AG04450 (cell line): ENCODE measurements around the gene STIM2. TPM values are rescaled to one million over a fixed set of nuclear protein-coding genes. Genes with fewer than 3 reads are reported as not detected.
"Not testable (repeated sequence)": the region's sequence is repeated elsewhere in the genome, so short reads cannot be mapped to it uniquely, and the experiment has no call there.

ENCODE experiments used
- CTCF ChIA-PET: fragments of 300-600, 350-600 bp; formaldehyde crosslinking; extraction: SDS; loops from one replicate; lab custom pipeline; 2022; ENCODE audit warnings: antibody characterized with exemption, inconsistent platforms; lab: Charles Lee
- POLR2A ChIA-PET: fragments of 350-600 bp; formaldehyde crosslinking; extraction: SDS; loops from one replicate; lab custom pipeline; 2021; ENCODE audit warnings: antibody characterized with exemption, inconsistent platforms; lab: Yijun Ruan, JAX
- DNase-seq: peaks from one replicate; pipeline ENCODE4 v3.0.0-alpha.2; 2011; ENCODE audit warnings: low read depth, low spot score
- H3K27ac ChIP-seq: one replicate; pipeline ENCODE4 v1.5.1; 2012; ENCODE audit warnings: low read depth, low read length, control low read depth
- H3K27me3 ChIP-seq: one replicate; pipeline ENCODE4 v1.6.0; 2012; ENCODE audit warnings: low read length; ENCODE audit not compliant: control insufficient read depth, insufficient read depth
- H3K4me3 ChIP-seq: 2 replicates; pipeline ENCODE4 v1.5.1; 2011; ENCODE audit warnings: mild to moderate bottlenecking, low read depth, low read length, control low read depth
- H3K9me3 ChIP-seq: 2 replicates; pipeline ENCODE4 v1.5.1; 2012; ENCODE audit warnings: low read length; ENCODE audit not compliant: control insufficient read depth, insufficient read depth
- polyA minus RNA-seq: library from RNA; depleted of rRNA, polyadenylated mRNA; stranded (reverse); fragments of >200 nt; gene quantifications from 2 replicates; pipeline ENCODE4 v1.2.3, GENCODE V29; 2011; rRNA and poly(A)+ RNA removed
- polyA plus RNA-seq: library from polyadenylated mRNA; depleted of rRNA; stranded (reverse); fragments of >200 nt; gene quantifications from 2 replicates; pipeline ENCODE4 v1.2.3, GENCODE V29; 2011; rRNA removed
- TF ChIP-seq, protein P1 (sequence below): IDR thresholded peaks from 2 replicates; pipeline ENCODE4 v1.5.1; 2011; ENCODE audit warnings: low read depth, low read length, control low read depth, inconsistent platforms

STIM2 gene
- polyA plus RNA-seq (23.9 and 26.8 TPM in 2 replicates), polyA minus RNA-seq (29.7 and 32.5 TPM in 2 replicates)

- Histone ChIP-seq H3K27me3 (no peaks in the 10 kb centered on the region), H3K27ac (peak within 1 kb of the TSS; percentile 54), H3K9me3 (no peaks in the 10 kb centered on the region; the same call in 1 of the 2 replicates), H3K4me3 (peak within 1 kb of the TSS; percentile 83)
- ChIA-PET POLR2A (interaction anchor here (0.6 to 2.8 kb wide), 10 partner anchors 9 to 1548 kb away, joined by 3 to 13 read pairs (median 6); partner anchors contain the start of gene ZCCHC4), CTCF (interaction anchor here (0.6 to 2.1 kb wide), 12 partner anchors 8 to 1474 kb away, joined by 3 to 17 read pairs (median 4); no protein-coding TSS in a partner anchor)
- peak; percentile 93 for DNase-seq
- TF ChIP-seq, protein P1, sequence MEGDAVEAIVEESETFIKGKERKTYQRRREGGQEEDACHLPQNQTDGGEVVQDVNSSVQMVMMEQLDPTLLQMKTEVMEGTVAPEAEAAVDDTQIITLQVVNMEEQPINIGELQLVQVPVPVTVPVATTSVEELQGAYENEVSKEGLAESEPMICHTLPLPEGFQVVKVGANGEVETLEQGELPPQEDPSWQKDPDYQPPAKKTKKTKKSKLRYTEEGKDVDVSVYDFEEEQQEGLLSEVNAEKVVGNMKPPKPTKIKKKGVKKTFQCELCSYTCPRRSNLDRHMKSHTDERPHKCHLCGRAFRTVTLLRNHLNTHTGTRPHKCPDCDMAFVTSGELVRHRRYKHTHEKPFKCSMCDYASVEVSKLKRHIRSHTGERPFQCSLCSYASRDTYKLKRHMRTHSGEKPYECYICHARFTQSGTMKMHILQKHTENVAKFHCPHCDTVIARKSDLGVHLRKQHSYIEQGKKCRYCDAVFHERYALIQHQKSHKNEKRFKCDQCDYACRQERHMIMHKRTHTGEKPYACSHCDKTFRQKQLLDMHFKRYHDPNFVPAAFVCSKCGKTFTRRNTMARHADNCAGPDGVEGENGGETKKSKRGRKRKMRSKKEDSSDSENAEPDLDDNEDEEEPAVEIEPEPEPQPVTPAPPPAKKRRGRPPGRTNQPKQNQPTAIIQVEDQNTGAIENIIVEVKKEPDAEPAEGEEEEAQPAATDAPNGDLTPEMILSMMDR: peak; percentile 54
Measured at GRCh38 chr4:26860157-26860921, at the start of gene STIM2. Gene STIM2, plus strand, starts transcription at chr4:26860841.

GRCh38 chr4:26811571-26811970 is 49.1 kb upstream of the STIM2 start:
- DNase-seq, H3K4me3 ChIP-seq, H3K27ac ChIP-seq, POLR2A ChIA-PET, CTCF ChIA-PET, H3K9me3 ChIP-seq, H3K27me3 ChIP-seq: not testable (repeated sequence)

DNA sequence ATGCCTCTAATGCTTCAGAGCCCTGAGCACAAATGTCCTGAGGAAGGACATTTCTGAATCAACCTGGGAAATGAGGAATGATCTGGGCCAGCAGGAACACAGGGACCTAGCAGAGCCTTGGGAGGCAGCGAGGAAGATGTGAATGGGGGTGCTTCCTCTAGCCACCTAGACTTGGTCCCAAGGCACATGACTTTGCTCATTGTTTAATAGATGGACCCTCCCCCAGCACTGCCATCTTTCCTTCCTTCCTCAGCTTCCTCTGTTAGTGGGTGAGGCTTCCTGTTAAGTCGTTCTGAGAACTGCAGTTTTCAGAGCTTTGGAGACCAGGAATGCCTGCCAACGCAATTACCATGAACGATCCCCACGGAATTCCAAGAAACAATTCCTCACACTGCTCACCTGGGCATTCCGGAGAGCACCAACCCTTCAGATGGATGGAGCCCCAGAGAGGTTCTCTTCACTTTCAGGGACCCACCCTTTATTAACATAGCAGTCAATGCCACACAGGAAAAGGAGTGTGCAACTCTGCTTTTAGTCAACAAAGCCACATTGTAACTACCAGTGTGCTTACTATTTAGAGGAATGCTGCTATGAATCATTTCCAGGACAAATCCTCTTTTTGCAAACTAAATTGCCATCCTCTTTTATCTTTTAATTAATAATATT is 48.5 kb upstream of the STIM2 start:
- ChIA-PET POLR2A (no interaction called here), CTCF (no interaction called here)
- TF ChIP-seq, protein P1: no peak
- Histone ChIP-seq H3K27me3 (no peaks in the 10 kb centered on the region), H3K4me3 (no peak overlapping the region), H3K9me3 (no peaks in the 10 kb centered on the region), H3K27ac (no peak overlapping the region)
- no peak for DNase-seq

DNA sequence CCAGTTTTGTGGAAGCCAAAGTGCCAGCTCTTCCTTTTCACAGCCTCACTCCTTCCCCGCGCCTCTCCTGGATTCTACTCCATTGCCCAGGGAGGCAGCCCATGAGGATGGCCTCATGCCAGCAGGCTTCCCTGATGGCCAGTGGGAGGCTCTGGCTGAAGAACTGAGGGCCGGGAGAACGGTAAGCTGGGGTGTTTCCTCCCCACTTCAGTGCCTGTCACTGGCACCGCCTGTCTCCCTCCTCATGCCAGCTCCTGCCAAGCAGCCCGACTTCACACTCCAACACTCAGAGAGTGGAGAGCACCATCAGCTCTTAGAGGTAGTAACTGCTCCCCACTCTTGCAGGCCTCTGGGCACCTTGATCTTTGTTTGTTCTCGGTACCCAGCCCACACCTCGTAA is 46.9 kb upstream of the STIM2 start:
- no peak for DNase-seq
- ChIA-PET CTCF (no interaction called here), POLR2A (no interaction called here)

GRCh38 chr4:26815199-26815598 is 45.4 kb upstream of the STIM2 start:
- DNase-seq: no peak
- Histone ChIP-seq H3K4me3 (no peak overlapping the region), H3K9me3 (no peaks in the 10 kb centered on the region), H3K27me3 (no peaks in the 10 kb centered on the region), H3K27ac (no peak overlapping the region)
- TF ChIP-seq, protein P1: no peak
- POLR2A ChIA-PET: no interaction called here
- CTCF ChIA-PET: interaction anchor here (0.5 kb wide), 1 partner anchor 1373 kb away, joined by 3 read pairs; no protein-coding TSS in a partner anchor

More for the DNA sequence above, 46.9 kb upstream of the STIM2 start:
- Histone ChIP-seq H3K9me3 (no peaks in the 10 kb centered on the region), H3K27me3 (no peaks in the 10 kb centered on the region), H3K27ac (no peak overlapping the region), H3K4me3 (no peak overlapping the region)
- TF ChIP-seq, protein P1: no peak
